Measurements from ENCODE around the gene SLC19A1. TPM values are rescaled to one million over a fixed set of nuclear protein-coding genes. Genes with fewer than 3 reads are reported as not detected.
A peak's percentile ranks its signal among the peaks of the same experiment; 100 is the strongest.

SLC19A1 gene
- total and polyA plus RNA-seq, 3 experiments from 2014 or later: 7.0 to 66.8 (median 55.7) TPM

GRCh38 chr21:45454926-45455673 lies 87.1 kb downstream of the SLC19A1 start:
- H3K9me3 ChIP-seq (ENCODE audit: low read length): no peaks in the 10 kb centered on the region
- no peaks in the 10 kb centered on the region for H3K36me3 ChIP-seq (ENCODE audit: insufficient read depth, low read length)
- H3K27ac Mint-ChIP-seq: no peak overlapping the region
- DNase-seq: peak in 1 of 5 donors; percentile 30
- no peaks in the 10 kb centered on the region for H3K9me3 Mint-ChIP-seq
- no peaks in the 10 kb centered on the region for H3K27me3 Mint-ChIP-seq
- H3K4me3 ChIP-seq (ENCODE audit: low read length): no peak overlapping the region
- H3K4me1 Mint-ChIP-seq: peaks cover 0 to 2% (median 0%) of the 10 kb centered on the region in 3 donors
- peak overlapping the region in 1 of 7 donors; percentile 44 for H3K4me3 Mint-ChIP-seq
- H3K4me1 ChIP-seq (ENCODE audit: insufficient read depth, low read length): no peaks in the 10 kb centered on the region
- H3K36me3 Mint-ChIP-seq: no peaks in the 10 kb centered on the region
- H3K27me3 ChIP-seq (ENCODE audit: insufficient read depth, low read length, poor library complexity, severe bottlenecking): no peaks in the 10 kb centered on the region
- no peak overlapping the region for H3K27ac ChIP-seq (ENCODE audit: low read depth, low read length)
- CTCF ChIA-PET: interaction anchor here (1.3 kb wide), 1 partner anchor 16 kb away, joined by 4 read pairs; no protein-coding TSS in a partner anchor
- POLR2A ChIA-PET: no interaction called here

GRCh38 chr21:45454060-45454925 lies 87.9 kb downstream of the SLC19A1 start:
- CTCF ChIA-PET: interaction anchor here (1.3 kb wide), 1 partner anchor 15 kb away, joined by 4 read pairs; no protein-coding TSS in a partner anchor

GRCh38 chr21:45453308-45453950 lies 88.8 kb downstream of the SLC19A1 start:
- Histone ChIP-seq H3K9me3 (ENCODE audit: low read length) (no peaks in the 10 kb centered on the region), H3K27me3 (ENCODE audit: insufficient read depth, low read length, poor library complexity, severe bottlenecking) (no peaks in the 10 kb centered on the region), H3K4me3 (ENCODE audit: low read length) (no peak overlapping the region), H3K4me1 (ENCODE audit: insufficient read depth, low read length) (no peaks in the 10 kb centered on the region), H3K36me3 (ENCODE audit: insufficient read depth, low read length) (no peaks in the 10 kb centered on the region), H3K27ac (ENCODE audit: low read depth, low read length) (no peak overlapping the region)
- peak overlapping the region in 2 of 8 donors; percentile 3 to 59 for H3K27ac Mint-ChIP-seq
- no peak for DNase-seq
- POLR2A ChIA-PET: no interaction called here
- peaks cover 0 to 2% (median 0%) of the 10 kb centered on the region in 3 donors for H3K4me1 Mint-ChIP-seq
- CTCF ChIA-PET: interaction anchor here (0.7 kb wide), 1 partner anchor 434 kb away, joined by 3 read pairs; no protein-coding TSS in a partner anchor
- peaks cover 3 to 4% of the 10 kb centered on the region in 2 donors for H3K27me3 Mint-ChIP-seq
- no peaks in the 10 kb centered on the region for H3K36me3 Mint-ChIP-seq
- H3K9me3 Mint-ChIP-seq: no peaks in the 10 kb centered on the region
- H3K4me3 Mint-ChIP-seq: no peak overlapping the region

More at GRCh38 chr21:45454060-45454925, 87.9 kb downstream of the SLC19A1 start:
- DNase-seq: peak in 1 of 5 donors; percentile 32
- Histone ChIP-seq H3K27ac (ENCODE audit: low read depth, low read length) (no peak overlapping the region), H3K4me1 (ENCODE audit: insufficient read depth, low read length) (no peaks in the 10 kb centered on the region), H3K4me3 (ENCODE audit: low read length) (no peak overlapping the region), H3K9me3 (ENCODE audit: low read length) (no peaks in the 10 kb centered on the region), H3K36me3 (ENCODE audit: insufficient read depth, low read length) (no peaks in the 10 kb centered on the region), H3K27me3 (ENCODE audit: insufficient read depth, low read length, poor library complexity, severe bottlenecking) (no peaks in the 10 kb centered on the region)
- Mint-ChIP-seq H3K36me3 (no peaks in the 10 kb centered on the region), H3K27ac (peak overlapping the region in 1 of 8 donors; percentile 35), H3K9me3 (no peaks in the 10 kb centered on the region), H3K27me3 (no peaks in the 10 kb centered on the region), H3K4me3 (no peak overlapping the region), H3K4me1 (peaks cover 0 to 2% (median 0%) of the 10 kb centered on the region in 3 donors)
- POLR2A ChIA-PET: no interaction called here

- CTCF ChIA-PET: interaction anchor here (0.7 kb wide), 1 partner anchor 435 kb away, joined by 3 read pairs; no protein-coding TSS in a partner anchor
- no peaks in the 10 kb centered on the region for H3K9me3 Mint-ChIP-seq
Observed at GRCh38 chr21:45452696-45453307, 89.4 kb downstream of the SLC19A1 start.

GRCh38 chr21:45451771-45452182 lies 90.5 kb downstream of the SLC19A1 start:
- Mint-ChIP-seq H3K9me3 (no peaks in the 10 kb centered on the region), H3K27me3 (peaks cover 7 to 17% of the 10 kb centered on the region in 2 donors), H3K4me3 (no peak overlapping the region), H3K27ac (no peak overlapping the region), H3K4me1 (peaks cover 0 to 2% (median 0%) of the 10 kb centered on the region in 3 donors), H3K36me3 (no peaks in the 10 kb centered on the region)
- Histone ChIP-seq H3K27me3 (ENCODE audit: insufficient read depth, low read length, poor library complexity, severe bottlenecking) (no peaks in the 10 kb centered on the region), H3K9me3 (ENCODE audit: low read length) (no peaks in the 10 kb centered on the region), H3K4me1 (ENCODE audit: insufficient read depth, low read length) (no peaks in the 10 kb centered on the region), H3K4me3 (ENCODE audit: low read length) (no peak overlapping the region), H3K36me3 (ENCODE audit: insufficient read depth, low read length) (no peaks in the 10 kb centered on the region), H3K27ac (ENCODE audit: low read depth, low read length) (no peak overlapping the region)
- DNase-seq: peak in 1 of 5 donors; percentile 28
- ChIA-PET CTCF (no interaction called here), POLR2A (no interaction called here)

More at GRCh38 chr21:45452696-45453307, 89.4 kb downstream of the SLC19A1 start:
- Histone ChIP-seq H3K4me1 (ENCODE audit: insufficient read depth, low read length) (no peaks in the 10 kb centered on the region), H3K27ac (ENCODE audit: low read depth, low read length) (no peak overlapping the region), H3K4me3 (ENCODE audit: low read length) (no peak overlapping the region), H3K36me3 (ENCODE audit: insufficient read depth, low read length) (no peaks in the 10 kb centered on the region), H3K9me3 (ENCODE audit: low read length) (no peaks in the 10 kb centered on the region), H3K27me3 (ENCODE audit: insufficient read depth, low read length, poor library complexity, severe bottlenecking) (no peaks in the 10 kb centered on the region)
- no peak for DNase-seq
- Mint-ChIP-seq H3K27ac (peak overlapping the region in 4 of 8 donors; percentile 1 to 59 (median 8)), H3K27me3 (peaks cover 7 to 9% of the 10 kb centered on the region in 2 donors), H3K4me3 (no peak overlapping the region), H3K4me1 (peaks cover 0 to 2% (median 0%) of the 10 kb centered on the region in 3 donors), H3K36me3 (no peaks in the 10 kb centered on the region)
- POLR2A ChIA-PET: no interaction called here

- no peaks in the 10 kb centered on the region for H3K36me3 ChIP-seq (ENCODE audit: insufficient read depth, low read length)
- POLR2A ChIA-PET: no interaction called here
- no peaks in the 10 kb centered on the region for H3K9me3 Mint-ChIP-seq
- H3K27ac Mint-ChIP-seq: peak overlapping the region in 1 of 8 donors; percentile 54
- H3K4me1 ChIP-seq (ENCODE audit: insufficient read depth, low read length): no peaks in the 10 kb centered on the region
- H3K36me3 Mint-ChIP-seq: no peaks in the 10 kb centered on the region
- H3K27ac ChIP-seq (ENCODE audit: low read depth, low read length): no peak overlapping the region
- no peaks in the 10 kb centered on the region for H3K27me3 ChIP-seq (ENCODE audit: insufficient read depth, low read length, poor library complexity, severe bottlenecking)
- no peak overlapping the region for H3K4me3 ChIP-seq (ENCODE audit: low read length)
- CTCF ChIA-PET: no interaction called here
- H3K4me1 Mint-ChIP-seq: peaks cover 0 to 2% (median 0%) of the 10 kb centered on the region in 3 donors
- peaks cover 8 to 22% of the 10 kb centered on the region in 2 donors for H3K27me3 Mint-ChIP-seq
- no peaks in the 10 kb centered on the region for H3K9me3 ChIP-seq (ENCODE audit: low read length)
- no peak for DNase-seq
- H3K4me3 Mint-ChIP-seq: no peak overlapping the region
Observed at GRCh38 chr21:45451091-45451740, 91.0 kb downstream of the SLC19A1 start.

GRCh38 chr21:45450423-45451090 lies 91.7 kb downstream of the SLC19A1 start:
- peaks cover 11 to 27% of the 10 kb centered on the region in 2 donors for H3K27me3 Mint-ChIP-seq
- Histone ChIP-seq H3K4me3 (ENCODE audit: low read length) (no peak overlapping the region), H3K27me3 (ENCODE audit: insufficient read depth, low read length, poor library complexity, severe bottlenecking) (no peaks in the 10 kb centered on the region), H3K9me3 (ENCODE audit: low read length) (no peaks in the 10 kb centered on the region), H3K27ac (ENCODE audit: low read depth, low read length) (no peak overlapping the region), H3K36me3 (ENCODE audit: insufficient read depth, low read length) (no peaks in the 10 kb centered on the region), H3K4me1 (ENCODE audit: insufficient read depth, low read length) (no peaks in the 10 kb centered on the region)
- CTCF ChIA-PET: no interaction called here
- no peak for DNase-seq
- no peaks in the 10 kb centered on the region for H3K9me3 Mint-ChIP-seq
- no peak overlapping the region for H3K27ac Mint-ChIP-seq
- peaks cover 0 to 2% (median 0%) of the 10 kb centered on the region in 3 donors for H3K4me1 Mint-ChIP-seq
- POLR2A ChIA-PET: no interaction called here
- no peak overlapping the region for H3K4me3 Mint-ChIP-seq
- H3K36me3 Mint-ChIP-seq: no peaks in the 10 kb centered on the region

Data from CD8-positive, alpha-beta memory T cell (primary cell).